ENCODE results near the gene RRAS2. TPM values are rescaled to one million over a fixed set of nuclear protein-coding genes. Genes with fewer than 3 reads are reported as not detected.
"Not testable (repeated sequence)": the region's sequence is repeated elsewhere in the genome, so short reads cannot be mapped to it uniquely, and the experiment has no call there.

Gene RRAS2
- total and polyA plus RNA-seq, 2 experiments from 2014 or later = 50.7 to 72.9 TPM

GRCh38 chr11:14253421-14253820 lies 105.6 kb downstream of the RRAS2 start:
- Histone ChIP-seq H3K27ac (no peak overlapping the region), H3K4me3 (no peak overlapping the region), H3K27me3 (no peaks in the 10 kb centered on the region), H3K4me1 (ENCODE audit: insufficient read depth) (peaks cover 10% of the 10 kb centered on the region), H3K9me2 (replicated peaks; ENCODE audit: insufficient read depth) (no peaks in the 10 kb centered on the region), H3K4me2 (no peak overlapping the region), H4K20me1 (ENCODE audit: insufficient read depth, poor library complexity, severe bottlenecking) (no peaks in the 10 kb centered on the region), H3K9me3 (ENCODE audit: low read depth) (no peaks in the 10 kb centered on the region), H2AFZ (no peak overlapping the region), H3K79me2 (no peaks in the 10 kb centered on the region), H3K36me3 (replicated peaks; ENCODE audit: insufficient read depth, low read depth) (no peaks in the 10 kb centered on the region)
- DNase-seq (ENCODE audit: low spot score) = no peak
- TF ChIP-seq EZH2phosphoT487 (IDR thresholded peaks at IDR 0.05; ENCODE audit: low read depth, severe bottlenecking, unreplicated experiment) (no peak), CTCF (IDR thresholded peaks at IDR 0.05; ENCODE audit: poor library complexity) (no peak), EZH2 (IDR thresholded peaks at IDR 0.05; ENCODE audit: borderline replicate concordance) (no peak)
- 88% methylated on average over 2 of the region's 2 CpGs for WGBS (ENCODE audit: low lambda C conversion rate, missing lambda C conversion rate)

GRCh38 chr11:14252501-14252900 lies 106.5 kb downstream of the RRAS2 start:
- not testable (repeated sequence) for H3K9me3 ChIP-seq (ENCODE audit: low read depth); H2AFZ ChIP-seq; H3K27ac ChIP-seq; H3K36me3 ChIP-seq (replicated peaks; ENCODE audit: insufficient read depth, low read depth); H3K4me3 ChIP-seq; H3K79me2 ChIP-seq; DNase-seq (ENCODE audit: low spot score); H3K27me3 ChIP-seq; H3K4me1 ChIP-seq (ENCODE audit: insufficient read depth); H3K4me2 ChIP-seq; H3K9me2 ChIP-seq (replicated peaks; ENCODE audit: insufficient read depth); H4K20me1 ChIP-seq (ENCODE audit: insufficient read depth, poor library complexity, severe bottlenecking)
- 98% methylated on average over 4 of the region's 12 CpGs for WGBS (ENCODE audit: low lambda C conversion rate, missing lambda C conversion rate)

GRCh38 chr11:14251754-14252153 lies 107.2 kb downstream of the RRAS2 start:
- Histone ChIP-seq H3K4me1 (ENCODE audit: insufficient read depth) (no peaks in the 10 kb centered on the region), H4K20me1 (ENCODE audit: insufficient read depth, poor library complexity, severe bottlenecking) (no peaks in the 10 kb centered on the region), H3K79me2 (no peaks in the 10 kb centered on the region), H3K9me3 (ENCODE audit: low read depth) (no peaks in the 10 kb centered on the region), H3K36me3 (replicated peaks; ENCODE audit: insufficient read depth, low read depth) (no peaks in the 10 kb centered on the region), H2AFZ (no peak overlapping the region), H3K9me2 (replicated peaks; ENCODE audit: insufficient read depth) (no peaks in the 10 kb centered on the region), H3K27ac (no peak overlapping the region), H3K4me2 (no peak overlapping the region), H3K4me3 (no peak overlapping the region), H3K27me3 (no peaks in the 10 kb centered on the region)
- 85% methylated on average over 5 of the region's 5 CpGs for WGBS (ENCODE audit: low lambda C conversion rate, missing lambda C conversion rate)
- TF ChIP-seq EZH2 (IDR thresholded peaks at IDR 0.05; ENCODE audit: borderline replicate concordance) = no peak
- no peak for TF ChIP-seq CTCF (IDR thresholded peaks at IDR 0.05; ENCODE audit: poor library complexity)
- TF ChIP-seq EZH2phosphoT487 (IDR thresholded peaks at IDR 0.05; ENCODE audit: low read depth, severe bottlenecking, unreplicated experiment) = no peak
- DNase-seq (ENCODE audit: low spot score) = no peak

GRCh38 chr11:14249121-14249963 lies 109.6 kb downstream of the RRAS2 start:
- Histone ChIP-seq H3K27me3 (no peaks in the 10 kb centered on the region), H3K9me2 (replicated peaks; ENCODE audit: insufficient read depth) (no peaks in the 10 kb centered on the region), H3K27ac (no peak overlapping the region), H3K4me1 (ENCODE audit: insufficient read depth) (no peaks in the 10 kb centered on the region), H3K9me3 (ENCODE audit: low read depth) (no peaks in the 10 kb centered on the region), H3K36me3 (replicated peaks; ENCODE audit: insufficient read depth, low read depth) (no peaks in the 10 kb centered on the region), H4K20me1 (ENCODE audit: insufficient read depth, poor library complexity, severe bottlenecking) (no peaks in the 10 kb centered on the region), H2AFZ (no peak overlapping the region), H3K4me2 (no peak overlapping the region), H3K79me2 (no peaks in the 10 kb centered on the region), H3K4me3 (no peak overlapping the region)
- DNase-seq (ENCODE audit: low spot score) = peak; percentile 82
- no peak for TF ChIP-seq EZH2 (IDR thresholded peaks at IDR 0.05; ENCODE audit: borderline replicate concordance)
- TF ChIP-seq CTCF (IDR thresholded peaks at IDR 0.05; ENCODE audit: poor library complexity) = peak; percentile 92
- TF ChIP-seq EZH2phosphoT487 (IDR thresholded peaks at IDR 0.05; ENCODE audit: low read depth, severe bottlenecking, unreplicated experiment) = no peak
- 38% methylated on average over 10 of the region's 10 CpGs for WGBS (ENCODE audit: low lambda C conversion rate, missing lambda C conversion rate)

All from hepatocyte (in vitro differentiated cells).